Activated CD4-positive, CD25-positive, alpha-beta regulatory T cell treated with anti-CD3 and anti-CD28 coated beads, Interleukin-2, amount 50 U/mL, for 24 hours (primary cell): ENCODE measurements around the gene AQP6.

Source experiments
- ATAC-seq, 2 donors: fragments of 150-1000 bp; cut with Tn5 transposase; one replicate each; pipeline ENCODE4 v1.10.0; 2021; ENCODE audit warnings: mild to moderate bottlenecking in 1 of 2, moderate library complexity in 1 of 2

AQP6 gene, protein sequence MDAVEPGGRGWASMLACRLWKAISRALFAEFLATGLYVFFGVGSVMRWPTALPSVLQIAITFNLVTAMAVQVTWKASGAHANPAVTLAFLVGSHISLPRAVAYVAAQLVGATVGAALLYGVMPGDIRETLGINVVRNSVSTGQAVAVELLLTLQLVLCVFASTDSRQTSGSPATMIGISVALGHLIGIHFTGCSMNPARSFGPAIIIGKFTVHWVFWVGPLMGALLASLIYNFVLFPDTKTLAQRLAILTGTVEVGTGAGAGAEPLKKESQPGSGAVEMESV

DNA sequence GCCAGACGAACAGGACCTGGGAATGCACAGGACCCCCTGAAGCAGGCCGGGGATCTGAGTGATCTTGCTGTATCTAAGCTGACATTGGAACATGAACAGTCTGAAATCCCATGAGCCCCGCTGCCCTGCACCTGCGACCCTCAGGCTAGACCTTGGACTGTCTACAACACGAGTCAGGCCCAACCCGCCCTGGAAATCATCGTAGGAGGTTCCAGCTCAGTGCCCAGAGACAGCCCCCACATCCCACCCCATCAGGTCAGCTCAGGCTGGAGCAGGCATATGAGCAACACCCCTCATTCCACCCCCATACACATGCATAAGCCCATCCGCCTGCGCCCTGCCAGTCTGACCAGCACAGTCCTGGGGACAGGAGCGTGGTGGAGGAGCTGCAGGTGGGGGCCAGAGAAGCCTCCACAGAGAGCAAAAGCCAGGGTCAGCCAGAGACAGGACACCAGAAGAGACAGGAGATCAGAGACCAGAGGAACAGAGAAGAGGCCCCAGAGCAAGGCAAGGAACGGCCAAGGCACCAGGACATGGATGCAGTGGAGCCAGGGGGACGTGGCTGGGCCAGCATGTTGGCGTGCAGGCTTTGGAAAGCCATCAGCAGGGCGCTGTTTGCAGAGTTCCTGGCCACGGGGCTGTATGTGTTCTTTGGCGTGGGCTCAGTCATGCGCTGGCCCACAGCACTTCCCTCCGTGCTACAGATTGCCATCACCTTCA lies at the start of gene AQP6:
Gene AQP6, plus strand, starts transcription at position 307 of the 720 bp plus-strand sequence. Its CDS starts 227 bp downstream, at position 534.
- ATAC-seq, result no peak

DNA sequence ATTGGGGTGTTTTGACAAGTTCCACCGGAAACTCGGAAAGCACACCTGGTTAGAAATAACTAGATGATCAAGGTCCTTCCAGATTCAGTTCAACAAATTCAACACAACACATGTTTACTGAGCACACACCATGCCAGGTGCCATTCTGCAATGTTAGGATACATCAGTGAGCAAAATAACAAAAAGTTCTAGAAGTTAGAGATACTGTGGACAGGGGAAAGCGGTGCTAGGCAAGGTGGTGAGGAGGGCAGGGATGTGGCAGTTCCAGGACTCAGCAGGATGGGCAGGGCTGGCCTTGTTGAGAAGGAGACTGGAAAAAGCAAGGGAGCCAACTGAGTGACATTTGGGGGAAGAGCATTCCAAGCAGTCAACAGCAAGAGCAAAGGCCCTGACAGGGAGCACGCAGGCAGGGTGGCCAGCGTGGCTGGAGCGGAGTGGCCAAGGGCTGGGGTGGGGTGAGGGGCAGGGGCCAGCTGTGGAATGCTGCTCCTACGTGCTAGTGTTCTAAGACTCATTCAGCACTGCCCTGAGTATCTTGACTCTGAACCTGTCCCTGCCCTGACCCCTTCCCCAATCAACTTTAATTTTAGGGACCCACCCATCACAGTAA lies 49.6 kb upstream of the AQP6 start:
- no peak for ATAC-seq

DNA sequence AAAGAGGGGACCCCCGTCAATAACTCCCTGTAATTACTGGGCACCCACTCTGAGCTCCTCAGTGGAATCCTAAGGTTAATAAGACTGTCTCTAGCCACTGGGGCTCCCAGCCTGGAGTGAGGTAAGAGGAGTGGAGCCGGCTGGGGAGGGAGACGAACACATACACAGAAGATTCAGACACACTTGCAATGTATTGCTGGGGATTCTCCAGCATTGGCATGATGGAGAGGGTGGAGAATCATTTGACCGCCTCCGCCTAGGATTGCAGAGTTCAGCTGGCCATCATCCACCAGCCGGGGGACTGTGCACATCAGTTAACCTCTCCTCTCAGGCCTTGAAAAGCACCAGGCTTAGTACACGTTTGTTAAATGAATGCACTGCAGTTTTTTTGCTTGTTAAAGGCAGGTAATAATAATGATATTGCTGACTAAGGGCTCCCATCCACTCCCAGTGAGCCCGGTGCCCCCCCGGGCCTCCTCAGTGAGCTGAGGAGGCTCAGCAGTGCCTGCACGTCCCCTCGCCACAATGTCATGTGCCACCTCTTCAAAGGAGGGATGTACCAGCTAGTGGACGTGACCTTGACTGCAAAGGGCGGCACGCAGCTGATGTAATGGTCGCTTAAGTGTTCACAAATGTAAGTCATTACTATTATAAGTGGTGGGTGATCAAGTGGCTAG lies 48.7 kb upstream of the AQP6 start:
- no peak for ATAC-seq

DNA sequence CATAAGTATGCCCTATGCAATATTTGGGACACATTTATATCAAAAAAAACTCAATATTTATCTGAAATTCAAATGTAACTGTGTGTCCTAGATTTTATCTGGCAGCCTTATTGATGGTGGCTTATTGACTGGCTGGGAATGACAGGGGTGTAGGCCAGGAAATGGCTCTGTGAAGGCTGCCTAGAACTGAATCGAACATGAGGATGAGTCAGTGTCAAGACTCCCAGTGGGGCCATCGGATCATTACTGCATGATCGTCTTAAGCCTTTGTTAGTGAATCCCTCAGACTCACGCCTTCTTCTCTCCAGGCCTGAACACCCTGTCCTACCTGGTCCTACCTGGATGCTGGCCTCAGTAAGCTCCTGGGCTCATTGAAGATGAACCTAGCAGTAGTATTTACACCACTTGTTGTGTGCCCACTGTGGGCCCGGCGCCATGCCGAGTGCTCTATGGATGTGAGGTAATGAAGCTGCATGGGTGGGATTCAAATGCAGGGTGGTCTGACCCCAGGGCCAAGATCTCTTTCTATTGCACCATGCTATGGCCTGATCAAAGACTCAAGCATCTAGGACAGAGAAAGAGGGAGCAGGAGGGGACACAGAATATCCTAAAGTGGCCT lies 48.0 kb upstream of the AQP6 start:
- ATAC-seq, result no peak

GRCh38 chr12:49925433-49926204 lies 47.1 kb upstream of the AQP6 start:
- ATAC-seq, result no peak

- ATAC-seq, result no peak
Measured at GRCh38 chr12:49928471-49928870, 44.3 kb upstream of the AQP6 start.

DNA sequence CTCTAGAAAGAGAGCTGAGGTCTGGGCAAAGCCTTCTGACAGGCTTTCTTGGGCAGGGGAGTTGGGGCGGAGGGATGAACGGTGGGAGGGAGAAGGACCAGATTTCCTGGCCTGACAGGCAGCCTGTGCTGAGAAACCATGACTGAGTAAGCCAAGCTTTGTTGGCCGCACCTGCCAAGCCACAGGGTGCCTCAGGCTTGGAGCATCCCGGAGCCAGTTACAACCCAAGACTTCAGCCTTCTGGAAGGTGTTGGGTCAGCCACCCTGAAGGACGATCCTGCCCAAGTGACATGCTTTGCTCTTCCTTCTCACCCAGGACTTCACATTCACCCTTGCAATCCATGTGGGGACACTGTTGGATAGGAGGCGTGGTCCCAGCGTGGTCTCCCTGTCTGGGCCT lies 43.2 kb upstream of the AQP6 start:
- no peak for ATAC-seq

GRCh38 chr12:49930515-49931288 lies 42.0 kb upstream of the AQP6 start:
- ATAC-seq, result peak; percentile 90 to 91

DNA sequence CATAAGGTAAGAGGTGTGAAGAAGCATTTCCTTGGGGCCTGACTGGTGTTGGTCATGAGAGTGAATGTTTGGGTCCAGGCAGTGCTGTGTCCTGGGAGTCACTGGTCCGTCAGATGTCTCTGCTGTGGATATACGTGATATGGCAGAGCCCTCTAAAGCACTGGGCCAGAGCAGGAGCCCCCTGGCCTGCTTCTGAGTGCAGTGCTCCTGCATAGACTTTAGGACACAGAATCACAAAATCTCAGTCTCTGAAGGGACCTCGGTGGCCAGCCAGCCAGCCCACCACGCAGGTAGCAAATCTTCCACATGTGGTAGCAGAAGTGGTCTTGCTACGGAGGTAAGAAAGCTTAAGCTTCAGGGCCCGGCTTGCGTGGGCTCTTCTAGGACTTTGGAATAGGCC lies 40.7 kb upstream of the AQP6 start:
- ATAC-seq, result no peak

- no peak for ATAC-seq
Measured at GRCh38 chr12:49932533-49933130, 40.1 kb upstream of the AQP6 start.

DNA sequence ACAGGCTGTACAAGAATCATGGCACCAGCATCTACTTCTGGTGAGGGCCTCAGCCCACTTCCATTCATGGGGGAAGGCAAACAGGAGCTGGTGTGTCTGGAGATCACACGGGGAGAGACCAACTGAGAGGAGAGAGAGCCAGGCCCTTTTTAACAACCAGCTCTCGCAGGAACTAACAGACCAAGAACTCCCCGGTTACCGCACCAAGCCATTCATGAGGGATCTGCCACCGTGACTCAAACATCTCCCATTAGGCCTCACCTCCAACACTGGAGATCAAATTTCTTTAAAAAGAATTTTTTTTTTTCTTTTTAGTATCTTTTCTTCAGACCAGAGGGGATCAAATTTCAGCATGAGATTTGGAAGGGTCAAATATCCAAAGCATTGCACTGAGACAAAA lies 39.0 kb upstream of the AQP6 start:
- ATAC-seq, result no peak

DNA sequence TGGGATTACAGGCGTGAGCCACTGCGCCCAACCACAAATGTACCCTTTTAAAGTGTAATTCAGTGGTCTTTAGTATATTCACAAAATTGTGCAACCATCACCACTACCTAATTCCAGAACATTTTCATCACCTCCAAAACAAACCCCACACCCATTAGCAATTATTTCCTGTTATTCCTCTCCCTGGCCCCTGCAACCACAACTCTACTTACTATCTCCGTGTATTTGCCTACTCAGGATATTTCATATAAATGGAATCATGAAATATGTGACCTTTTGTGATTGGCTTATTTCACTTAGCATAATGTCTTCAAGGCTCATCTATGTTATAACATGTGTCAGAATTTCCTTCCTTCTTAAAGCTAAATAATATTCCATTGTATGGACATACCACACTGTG lies 38.2 kb upstream of the AQP6 start:
- ATAC-seq, result no peak

GRCh38 chr12:49936925-49937324 lies 35.8 kb upstream of the AQP6 start:
- no peak for ATAC-seq

- ATAC-seq, result no peak
Measured at GRCh38 chr12:49937639-49938300, 35.0 kb upstream of the AQP6 start.

- no peak for ATAC-seq
Measured at GRCh38 chr12:49939307-49939706, 33.4 kb upstream of the AQP6 start.

DNA sequence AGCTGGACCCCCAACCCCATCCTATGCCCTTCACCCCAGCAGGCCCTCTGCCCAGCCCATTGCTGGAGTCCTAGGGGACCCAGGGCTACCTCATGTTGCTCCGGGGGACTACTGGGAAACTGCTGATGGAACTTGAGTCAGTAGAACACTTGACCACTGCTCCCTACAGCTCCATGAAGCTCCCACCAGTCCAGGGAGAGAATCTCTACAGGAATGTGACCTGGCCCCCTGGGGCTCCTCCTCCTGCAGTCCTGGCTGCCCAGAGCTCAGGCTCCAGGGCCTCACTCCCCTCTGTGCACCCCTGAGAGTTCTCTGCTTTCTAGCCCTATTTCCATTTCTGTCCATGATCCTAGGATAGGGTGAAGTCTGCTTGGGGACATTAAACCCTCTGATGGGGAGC lies 33.0 kb upstream of the AQP6 start:
- no peak for ATAC-seq

- ATAC-seq, result no peak
Measured at GRCh38 chr12:49941556-49942511, 30.9 kb upstream of the AQP6 start.

GRCh38 chr12:49942512-49942893 lies 30.2 kb upstream of the AQP6 start:
- no peak for ATAC-seq
